ENCODE results near the gene ALK. TPM values are rescaled to one million over a fixed set of nuclear protein-coding genes. Genes with fewer than 3 reads are reported as not detected.
A peak's percentile ranks its signal among the peaks of the same experiment; 100 is the strongest.

The ALK gene
- total RNA-seq, 8 experiments from 2014 or later, result 0.49 to 8.8 (median 3.8) TPM

DNA sequence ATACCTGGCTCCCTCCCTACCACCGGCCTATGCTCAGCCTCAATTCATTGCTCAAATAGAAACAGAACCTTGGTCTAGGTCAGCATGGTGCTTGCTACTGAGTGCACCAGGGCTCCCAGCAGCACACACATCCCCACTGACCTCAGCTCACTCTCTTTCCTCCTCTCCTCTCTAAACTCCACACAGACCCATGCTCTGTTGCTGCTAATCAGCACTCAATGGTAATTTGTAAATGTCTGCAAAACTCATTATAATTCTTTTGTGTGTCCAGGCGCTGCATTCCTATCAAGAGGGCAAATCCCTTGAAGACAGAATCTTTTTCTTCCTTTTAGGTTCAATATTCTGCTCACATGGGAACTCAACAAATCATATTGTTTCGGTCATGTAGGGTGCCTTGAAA lies 424.0 kb downstream of the ALK start:
- WGBS, 10 experiments, result 58 to 100% (median 80%) methylated on average over 1 to 3 of the region's 3 CpGs
- H3K4me3 ChIP-seq, result no peak overlapping the region

GRCh38 chr2:29496198-29496597 lies 425.2 kb downstream of the ALK start:
- Histone ChIP-seq H3K27ac (no peak overlapping the region), H3K4me3 (no peak overlapping the region), H3K4me1 (replicated peaks in 1 of 2) (peaks cover 12 to 28% of the 10 kb centered on the region in 2 donors)
- 0 to 78% (median 43%) methylated on average over 1 of the region's 1 CpG; no CpG with 5 or more reads in 3 of the 10 experiments for WGBS, 10 experiments
- ATAC-seq (replicated peaks in 6 of 8), result peak in 5 of 8 experiments; percentile 17 to 64 (median 50)
- in situ Hi-C loops (cut with MboI; ENCODE audit: low pct_unique_long_range_greater_than_20kb in 2 of 9, low sequenced_read_pairs in 9 of 9, unreplicated experiment in 9 of 9), result loop anchor here in 1 of 9 experiments (25.0 kb wide), 1 partner anchor 566 kb away; no protein-coding TSS in a partner anchor

More for the DNA sequence above, 424.0 kb downstream of the ALK start:
- peaks cover 16 to 33% of the 10 kb centered on the region in 2 donors for H3K4me1 ChIP-seq (replicated peaks in 1 of 2)
- peak in 4 of 8 experiments; percentile 52 to 66 (median 61) for ATAC-seq (replicated peaks in 6 of 8)
- in situ Hi-C loops (cut with MboI; ENCODE audit: low pct_unique_long_range_greater_than_20kb in 2 of 9, low sequenced_read_pairs in 9 of 9, unreplicated experiment in 9 of 9), result loop anchor here in 1 of 9 experiments (25.0 kb wide), 1 partner anchor 565 kb away; no protein-coding TSS in a partner anchor
- H3K27ac ChIP-seq, result no peak overlapping the region

DNA sequence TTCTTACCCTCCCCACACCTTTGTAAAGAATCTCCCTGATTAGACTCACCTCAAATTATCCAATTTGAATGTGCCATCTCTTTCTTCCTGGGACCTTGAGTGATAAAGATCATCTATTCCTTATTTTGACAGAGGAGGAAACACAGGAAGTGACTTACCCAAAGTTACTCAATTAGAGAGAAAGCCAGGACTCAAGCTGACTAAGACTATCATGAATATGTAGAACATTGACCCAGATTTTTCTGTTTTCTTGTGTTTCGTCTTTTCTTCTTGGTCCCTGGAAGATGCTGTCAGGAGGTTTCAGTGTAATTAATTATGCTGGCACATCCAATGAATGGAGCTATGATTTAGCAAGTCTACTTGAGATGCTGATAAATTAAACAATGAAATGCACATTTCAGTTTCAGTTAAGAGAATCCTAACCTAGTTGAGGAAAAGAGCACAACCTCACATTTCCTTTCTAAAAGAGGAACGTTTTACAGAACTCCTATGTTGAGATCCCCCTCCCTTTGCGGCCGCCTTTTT lies 425.8 kb downstream of the ALK start:
- WGBS, 10 experiments, result 0 to 86% (median 65%) methylated on average over 1 to 4 of the region's 4 CpGs
- in situ Hi-C loops (cut with MboI; ENCODE audit: low pct_unique_long_range_greater_than_20kb in 2 of 9, low sequenced_read_pairs in 9 of 9, unreplicated experiment in 9 of 9), result loop anchor here in 1 of 9 experiments (25.0 kb wide), 1 partner anchor 567 kb away; no protein-coding TSS in a partner anchor
- no peak overlapping the region for H3K4me3 ChIP-seq
- peak in 5 of 8 experiments; percentile 16 to 84 (median 44) for ATAC-seq (replicated peaks in 6 of 8)
- H3K4me1 ChIP-seq (replicated peaks in 1 of 2), result peaks cover 12 to 28% of the 10 kb centered on the region in 2 donors
- no peak overlapping the region for H3K27ac ChIP-seq

- no peak overlapping the region for H3K4me3 ChIP-seq
- 0 to 100% (median 65%) methylated on average over 1 to 4 of the region's 6 CpGs; no CpG with 5 or more reads in 3 of the 10 experiments for WGBS, 10 experiments
- in situ Hi-C loops (cut with MboI; ENCODE audit: low pct_unique_long_range_greater_than_20kb in 2 of 9, low sequenced_read_pairs in 9 of 9, unreplicated experiment in 9 of 9), result loop anchor here in 1 of 9 experiments (25.0 kb wide), 1 partner anchor 567 kb away; no protein-coding TSS in a partner anchor
- H3K4me1 ChIP-seq (replicated peaks in 1 of 2), result peaks cover 16 to 32% of the 10 kb centered on the region in 2 donors
- ATAC-seq (replicated peaks in 6 of 8), result no peak
- no peak overlapping the region for H3K27ac ChIP-seq
Observed at GRCh38 chr2:29495068-29495467, 426.3 kb downstream of the ALK start.

GRCh38 chr2:29492701-29493100 lies 428.7 kb downstream of the ALK start:
- in situ Hi-C loops (cut with MboI; ENCODE audit: low pct_unique_long_range_greater_than_20kb in 2 of 9, low sequenced_read_pairs in 9 of 9, unreplicated experiment in 9 of 9), result loop anchor here in 1 of 9 experiments (25.0 kb wide), 1 partner anchor 570 kb away; no protein-coding TSS in a partner anchor
- WGBS, 10 experiments, result 30 to 100% (median 74%) methylated on average over 1 to 2 of the region's 2 CpGs; no CpG with 5 or more reads in 3 of the 10 experiments
- ATAC-seq (replicated peaks in 6 of 8), result no peak
- Histone ChIP-seq H3K4me1 (replicated peaks in 1 of 2) (peaks cover 19 to 33% of the 10 kb centered on the region in 2 donors), H3K4me3 (no peak overlapping the region), H3K27ac (no peak overlapping the region)

DNA sequence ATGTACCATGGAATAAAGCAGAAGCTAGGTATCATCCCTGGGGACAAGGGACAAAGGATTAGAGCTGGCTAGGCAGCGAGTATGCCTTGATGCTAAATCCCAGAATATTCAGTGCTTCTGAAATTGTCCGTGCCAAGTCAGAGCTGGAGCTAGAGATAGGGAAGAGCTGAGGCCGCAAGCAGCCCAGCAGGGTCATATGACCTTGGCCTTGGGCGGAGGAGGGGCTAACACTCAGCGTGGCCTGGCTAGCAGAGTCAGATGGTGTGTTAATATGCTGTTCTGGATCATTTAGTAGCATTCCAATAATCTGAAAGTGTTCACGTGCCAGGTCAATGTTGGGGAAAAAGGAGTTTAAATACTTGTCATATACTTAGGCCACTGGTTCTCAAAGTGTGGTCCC lies 431.3 kb downstream of the ALK start:
- Histone ChIP-seq H3K4me3 (no peak overlapping the region), H3K27ac (no peak overlapping the region), H3K4me1 (replicated peaks in 1 of 2) (peaks cover 6 to 13% of the 10 kb centered on the region in 2 donors)
- peak in 4 of 8 experiments; percentile 59 to 85 (median 66) for ATAC-seq (replicated peaks in 6 of 8)
- 0 to 83% (median 63%) methylated on average over 1 to 6 of the region's 6 CpGs; no CpG with 5 or more reads in 1 of the 10 experiments for WGBS, 10 experiments
- in situ Hi-C loops (cut with MboI; ENCODE audit: low pct_unique_long_range_greater_than_20kb in 2 of 9, low sequenced_read_pairs in 9 of 9, unreplicated experiment in 9 of 9), result loop anchor here in 1 of 9 experiments (25.0 kb wide), 1 partner anchor 572 kb away; no protein-coding TSS in a partner anchor

DNA sequence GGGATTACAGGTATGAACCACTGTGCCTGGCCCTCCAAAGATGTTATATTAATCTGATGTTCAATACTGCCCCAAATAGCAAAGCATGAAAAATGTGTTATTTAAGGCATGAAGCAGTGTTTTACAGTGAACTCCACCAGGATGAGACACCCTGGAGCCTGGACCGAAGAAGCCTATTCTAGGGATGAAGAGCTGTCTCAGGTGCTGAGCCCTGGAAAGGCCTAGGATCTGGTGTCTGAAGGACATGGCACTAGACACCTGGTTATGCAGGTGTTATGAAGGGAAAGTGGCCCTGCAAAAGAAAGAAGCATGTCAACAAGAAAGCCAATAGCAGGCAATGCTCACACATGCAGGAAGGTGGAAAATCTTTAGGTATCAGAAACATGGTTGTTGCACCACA lies 431.8 kb downstream of the ALK start:
- no peak for ATAC-seq (replicated peaks in 6 of 8)
- Histone ChIP-seq H3K27ac (no peak overlapping the region), H3K4me1 (replicated peaks in 1 of 2) (peaks cover 6 to 13% of the 10 kb centered on the region in 2 donors), H3K4me3 (no peak overlapping the region)
- WGBS, 10 experiments, result 17 to 100% (median 100%) methylated on average over 1 of the region's 1 CpG; no CpG with 5 or more reads in 5 of the 10 experiments
- in situ Hi-C loops (cut with MboI; ENCODE audit: low pct_unique_long_range_greater_than_20kb in 2 of 9, low sequenced_read_pairs in 9 of 9, unreplicated experiment in 9 of 9), result loop anchor here in 1 of 9 experiments (25.0 kb wide), 1 partner anchor 573 kb away; no protein-coding TSS in a partner anchor

DNA sequence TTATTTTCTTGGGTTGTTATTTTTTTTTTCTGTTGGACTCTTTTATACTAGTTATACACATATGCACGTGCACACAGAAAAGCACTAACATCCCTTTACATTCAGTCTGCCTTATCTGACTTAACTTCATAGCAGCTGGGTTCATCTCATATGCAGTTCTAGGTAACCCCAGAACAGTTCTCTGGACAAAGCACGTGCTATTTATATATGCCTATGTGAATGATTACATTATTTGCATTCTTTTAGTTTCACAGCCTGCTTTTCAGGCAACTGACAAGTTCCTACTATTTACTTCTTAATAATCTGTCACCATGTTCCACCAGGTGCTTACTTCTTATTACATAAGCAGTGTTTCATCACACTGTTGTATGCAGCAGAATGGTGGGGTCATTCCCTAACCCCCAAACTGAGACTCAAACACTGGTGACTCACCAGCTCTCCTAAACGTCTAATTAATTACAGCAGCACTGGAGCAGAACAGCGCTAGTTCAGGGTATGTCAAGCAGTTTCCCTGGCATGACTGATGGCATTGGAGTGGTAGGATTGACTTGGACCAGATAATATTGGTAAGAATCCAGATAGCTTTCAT lies 433.3 kb downstream of the ALK start:
- in situ Hi-C loops (cut with MboI; ENCODE audit: low pct_unique_long_range_greater_than_20kb in 2 of 9, low sequenced_read_pairs in 9 of 9, unreplicated experiment in 9 of 9), result loop anchor here in 1 of 9 experiments (25.0 kb wide), 1 partner anchor 574 kb away; no protein-coding TSS in a partner anchor
- Histone ChIP-seq H3K27ac (peak overlapping the region; percentile 3 to 24), H3K4me1 (replicated peaks in 1 of 2) (peaks cover 6 to 13% of the 10 kb centered on the region in 2 donors), H3K4me3 (no peak overlapping the region)
- WGBS, 10 experiments, result 19 to 88% (median 60%) methylated on average over 1 to 4 of the region's 4 CpGs; no CpG with 5 or more reads in 1 of the 10 experiments
- ATAC-seq (replicated peaks in 6 of 8), result peak in 5 of 8 experiments; percentile 94 to 98 (median 97)

GRCh38 chr2:29485631-29486030 lies 435.8 kb downstream of the ALK start:
- in situ Hi-C loops (cut with MboI; ENCODE audit: low pct_unique_long_range_greater_than_20kb in 2 of 9, low sequenced_read_pairs in 9 of 9, unreplicated experiment in 9 of 9), result loop anchor here in 1 of 9 experiments (25.0 kb wide), 1 partner anchor 577 kb away; no protein-coding TSS in a partner anchor
- WGBS, 10 experiments, result 0 to 100% (median 61%) methylated on average over 1 to 3 of the region's 3 CpGs
- peak in 1 of 8 experiments; percentile 17 for ATAC-seq (replicated peaks in 6 of 8)

GRCh38 chr2:29485117-29485516 lies 436.3 kb downstream of the ALK start:
- no peak overlapping the region for H3K27ac ChIP-seq
- in situ Hi-C loops (cut with MboI; ENCODE audit: low pct_unique_long_range_greater_than_20kb in 2 of 9, low sequenced_read_pairs in 9 of 9, unreplicated experiment in 9 of 9), result loop anchor here in 1 of 9 experiments (25.0 kb wide), 1 partner anchor 577 kb away; no protein-coding TSS in a partner anchor
- no peak for ATAC-seq (replicated peaks in 6 of 8)
- peaks cover 3 to 19% of the 10 kb centered on the region in 2 donors for H3K4me1 ChIP-seq (replicated peaks in 1 of 2)
- H3K4me3 ChIP-seq, result no peak overlapping the region

More at GRCh38 chr2:29485631-29486030, 435.8 kb downstream of the ALK start:
- no peak overlapping the region for H3K27ac ChIP-seq
- H3K4me3 ChIP-seq, result no peak overlapping the region
- peaks cover 6 to 17% of the 10 kb centered on the region in 2 donors for H3K4me1 ChIP-seq (replicated peaks in 1 of 2)

- no peak overlapping the region for H3K27ac ChIP-seq
- 0 to 86% (median 75%) methylated on average over 1 to 3 of the region's 3 CpGs for WGBS, 10 experiments
- ATAC-seq (replicated peaks in 6 of 8), result no peak
- no peak overlapping the region for H3K4me3 ChIP-seq
- in situ Hi-C loops (cut with MboI; ENCODE audit: low pct_unique_long_range_greater_than_20kb in 2 of 9, low sequenced_read_pairs in 9 of 9, unreplicated experiment in 9 of 9), result loop anchor here in 1 of 9 experiments (25.0 kb wide), 1 partner anchor 579 kb away; no protein-coding TSS in a partner anchor
- peaks cover 9 to 31% of the 10 kb centered on the region in 2 donors for H3K4me1 ChIP-seq (replicated peaks in 1 of 2)
Observed at GRCh38 chr2:29482867-29483266, 438.5 kb downstream of the ALK start.

- H3K4me3 ChIP-seq, result no peak overlapping the region
- no peak for ATAC-seq (replicated peaks in 6 of 8)
- in situ Hi-C loops (cut with MboI; ENCODE audit: low pct_unique_long_range_greater_than_20kb in 2 of 9, low sequenced_read_pairs in 9 of 9, unreplicated experiment in 9 of 9), result loop anchor here in 1 of 9 experiments (25.0 kb wide), 1 partner anchor 580 kb away; no protein-coding TSS in a partner anchor
- peaks cover 9 to 31% of the 10 kb centered on the region in 2 donors for H3K4me1 ChIP-seq (replicated peaks in 1 of 2)
- H3K27ac ChIP-seq, result no peak overlapping the region
- WGBS, 10 experiments, result 71 to 100% (median 100%) methylated on average over 1 to 2 of the region's 2 CpGs; no CpG with 5 or more reads in 3 of the 10 experiments
Observed at GRCh38 chr2:29482348-29482747, 439.0 kb downstream of the ALK start.
